Hindlimb muscle (tissue), 1 donor: ENCODE results near the gene CPED1. TPM values are rescaled to one million over a fixed set of nuclear protein-coding genes. Genes with fewer than 3 reads are reported as not detected.

Source experiments
- DNase-seq: peaks from one replicate; pipeline ENCODE4 v3.0.0-alpha.2; 2013
- polyA plus RNA-seq: library from polyadenylated mRNA; unstranded; fragments of 120-200 nt; gene quantifications from one replicate; pipeline ENCODE4 v1.2.1, GENCODE V29; 2013; ENCODE audit not compliant: insufficient read length

CPED1 gene
- polyA plus RNA-seq, 1 donor, result 8.2 TPM

- DNase-seq, result no peak
Observed at GRCh38 chr7:121329191-121330052, 340.9 kb downstream of the CPED1 start.

- no peak for DNase-seq
Observed at GRCh38 chr7:121330053-121330833, 341.7 kb downstream of the CPED1 start.

GRCh38 chr7:121331048-121331447 lies 342.5 kb downstream of the CPED1 start:
- DNase-seq, result no peak

GRCh38 chr7:121331574-121331973 lies 343.1 kb downstream of the CPED1 start:
- no peak for DNase-seq

- no peak for DNase-seq
Observed at GRCh38 chr7:121334376-121334775, 345.9 kb downstream of the CPED1 start.

- DNase-seq, result no peak
Observed at GRCh38 chr7:121334875-121335648, 346.6 kb downstream of the CPED1 start.

GRCh38 chr7:121336579-121336978 lies 348.1 kb downstream of the CPED1 start:
- no peak for DNase-seq

GRCh38 chr7:121337398-121337797 lies 348.9 kb downstream of the CPED1 start:
- DNase-seq, result no peak

GRCh38 chr7:121339082-121339481 lies 350.6 kb downstream of the CPED1 start:
- no peak for DNase-seq

GRCh38 chr7:121341933-121342332 lies 353.4 kb downstream of the CPED1 start:
- no peak for DNase-seq

GRCh38 chr7:121342631-121343030 lies 354.1 kb downstream of the CPED1 start:
- DNase-seq, result no peak

- DNase-seq, result no peak
Observed at GRCh38 chr7:121343302-121343701, 354.8 kb downstream of the CPED1 start.

- no peak for DNase-seq
Observed at GRCh38 chr7:121344093-121344492, 355.6 kb downstream of the CPED1 start.

- DNase-seq, result no peak
Observed at GRCh38 chr7:121344497-121344896, 356.0 kb downstream of the CPED1 start.

Other genes starting within 250 kb of the CPED1 start
- 57.2 TPM for gene TSPAN12, start 130.6 kb upstream of the CPED1 start, polyA plus RNA-seq
- 15.2 TPM for gene ING3, start 37.9 kb upstream of the CPED1 start, polyA plus RNA-seq